ENCODE measurements around the gene ANG.
"Not testable (repeated sequence)": the region's sequence is repeated elsewhere in the genome, so short reads cannot be mapped to it uniquely, and the experiment has no call there.

The ANG gene

DNA sequence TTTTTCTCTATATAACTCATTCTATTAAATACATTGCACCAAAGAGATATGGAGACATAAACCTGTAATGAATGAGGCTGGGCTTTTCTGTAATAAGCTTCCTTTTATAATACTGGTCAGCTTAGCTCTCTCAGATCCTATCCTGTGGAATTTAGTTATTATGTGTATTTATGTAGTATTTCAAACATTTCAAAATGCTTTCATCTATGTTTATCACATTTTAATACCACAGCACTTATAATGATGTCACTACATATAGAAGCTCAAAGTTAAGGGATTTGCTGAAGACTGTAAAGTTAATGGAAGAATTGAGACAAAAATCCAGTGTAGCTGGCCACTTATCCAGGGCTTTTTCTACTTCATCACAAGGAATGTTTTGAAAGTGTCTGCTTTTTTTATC is 11.4 kb downstream of the ANG start:
- no peak for DNase-seq (ENCODE audit: low spot score)

DNA sequence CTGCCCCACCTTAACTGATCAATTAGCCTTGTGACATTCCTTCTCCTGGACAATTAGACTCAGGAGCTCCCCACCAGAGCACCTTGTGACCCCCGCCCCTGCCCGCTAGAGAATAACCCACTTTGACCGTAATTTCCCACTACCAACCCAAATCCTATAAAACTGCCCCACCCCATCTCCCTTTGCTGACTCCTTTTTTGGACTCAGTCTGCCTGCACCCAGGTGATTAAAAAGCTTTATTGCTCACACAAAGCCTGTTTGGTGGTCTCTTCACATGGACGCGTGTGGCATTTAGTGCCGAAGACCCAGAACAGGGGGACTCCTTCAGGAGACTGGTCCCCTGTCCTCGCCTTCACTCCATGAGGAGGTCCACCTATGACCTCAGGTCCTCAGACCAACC is 12.4 kb downstream of the ANG start:
- not testable (repeated sequence) for DNase-seq (ENCODE audit: low spot score)

DNA sequence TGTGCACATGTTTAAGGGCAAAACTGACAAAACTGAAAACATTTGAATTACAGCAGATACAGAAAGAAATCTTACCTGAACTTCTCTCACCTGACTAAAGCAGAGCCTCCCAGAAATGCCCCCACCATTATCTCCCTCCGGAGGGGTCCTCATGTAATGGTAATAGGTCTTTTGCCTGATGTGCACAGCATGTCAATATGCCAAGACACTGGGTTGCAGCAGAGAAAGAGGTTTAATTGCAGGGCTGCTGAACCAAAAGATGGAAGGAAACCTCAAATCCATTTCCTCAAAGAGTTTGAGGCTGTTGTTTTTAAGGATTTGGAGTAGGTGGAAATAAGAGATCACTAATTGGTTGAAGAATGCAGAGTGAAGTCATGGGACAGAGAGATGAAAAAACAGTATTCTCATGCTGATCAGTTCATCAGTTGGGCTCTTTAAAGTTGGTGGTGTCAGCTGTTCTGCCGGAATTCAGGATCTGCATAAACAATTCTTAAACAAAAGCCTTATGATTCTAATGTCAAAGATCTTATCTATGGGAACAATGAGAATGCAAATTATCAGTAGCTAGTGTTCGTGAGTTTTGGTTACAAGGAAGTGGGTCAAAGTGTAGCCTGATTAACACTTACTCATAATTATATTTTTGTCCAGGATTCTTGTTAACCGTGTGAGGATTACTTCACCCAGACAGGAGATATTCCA is 18.2 kb downstream of the ANG start:
- DNase-seq (ENCODE audit: low spot score): no peak

DNA sequence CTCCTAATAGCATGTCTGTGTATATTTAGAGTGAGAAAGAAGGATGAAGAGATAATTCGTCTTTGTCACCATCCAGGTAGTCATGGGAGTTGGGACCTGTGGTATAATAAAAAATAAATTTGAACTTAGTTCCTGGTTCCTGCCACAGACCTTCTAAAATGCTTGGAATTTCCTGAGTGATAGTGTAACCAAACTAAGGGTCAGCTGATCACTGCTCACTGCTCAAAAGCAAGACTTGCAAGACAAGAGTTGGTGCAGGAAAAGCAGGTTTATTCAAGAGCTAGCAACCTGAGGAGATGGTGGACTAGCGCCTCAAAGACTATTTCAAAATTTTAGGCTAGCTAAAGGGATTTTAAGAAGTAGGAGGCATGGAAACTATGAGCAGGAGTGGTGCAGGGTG is 19.1 kb downstream of the ANG start:
- DNase-seq (ENCODE audit: low spot score): no peak

GRCh38 chr14:20711261-20711660 is 22.7 kb downstream of the ANG start:
- DNase-seq (ENCODE audit: low spot score): no peak

DNA sequence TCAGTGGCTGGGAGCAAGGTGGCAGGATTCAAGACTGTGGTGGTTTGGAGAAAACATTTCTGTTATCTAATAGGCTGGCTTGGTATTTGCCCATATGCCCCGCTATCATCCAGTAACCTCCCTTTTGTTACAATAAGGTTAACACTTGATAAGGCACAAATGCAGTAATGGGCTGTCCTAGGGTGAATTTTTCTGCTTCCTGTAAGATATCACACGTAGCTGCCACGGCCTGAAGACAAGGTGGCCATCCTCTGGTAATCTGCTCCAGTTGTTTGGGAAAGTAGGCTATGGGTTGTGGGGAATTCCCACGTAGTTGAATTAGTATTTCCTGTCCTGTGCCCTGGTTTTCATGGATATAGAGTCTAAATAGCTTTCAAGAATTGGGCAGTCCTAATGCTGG is 23.1 kb downstream of the ANG start:
- no peak for DNase-seq (ENCODE audit: low spot score)

DNA sequence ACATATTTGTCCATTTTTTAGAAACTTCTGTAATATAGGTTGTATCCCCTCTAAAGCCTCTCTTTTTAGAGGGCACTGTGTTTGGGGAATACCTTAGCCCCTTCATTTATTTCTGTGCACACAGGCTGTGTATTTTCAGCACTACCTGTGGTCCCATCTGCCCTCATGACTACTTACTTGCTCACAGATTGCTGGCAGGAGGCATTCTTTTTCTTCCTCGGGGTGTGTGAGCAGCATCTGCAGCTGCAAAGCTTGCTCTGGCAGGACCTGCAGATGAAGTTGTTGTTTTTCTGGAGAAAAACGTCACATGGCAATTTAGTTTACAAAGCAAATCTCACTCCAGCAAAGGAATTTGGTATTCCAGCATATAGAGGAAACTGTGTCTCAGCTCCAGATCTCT is 24.3 kb downstream of the ANG start:
- no peak for DNase-seq (ENCODE audit: low spot score)

GRCh38 chr14:20714593-20715250 is 26.2 kb downstream of the ANG start:
- DNase-seq (ENCODE audit: low spot score): peak; percentile 37

- DNase-seq (ENCODE audit: low spot score): no peak
Measured at GRCh38 chr14:20719777-20720176, 31.2 kb downstream of the ANG start.

DNA sequence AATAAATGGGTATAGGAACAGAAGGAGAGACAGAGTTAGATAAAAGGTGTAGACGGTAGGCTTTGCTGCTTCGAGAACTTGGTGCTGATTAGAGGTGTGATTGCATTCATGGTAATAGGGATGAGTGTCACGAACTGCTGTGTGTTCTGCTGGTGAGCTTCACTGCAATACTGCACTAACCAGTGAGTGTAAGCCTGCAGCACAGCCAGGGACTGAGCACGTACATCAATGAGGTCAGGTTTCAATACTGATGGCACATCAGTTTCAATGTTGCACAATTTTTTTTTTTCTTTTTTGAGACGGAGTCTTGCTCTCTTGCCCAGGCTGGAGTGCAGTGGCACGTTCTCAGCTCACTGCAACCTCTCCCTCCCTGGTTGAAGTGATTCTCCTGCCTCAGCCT is 32.2 kb downstream of the ANG start:
- no peak for DNase-seq (ENCODE audit: low spot score)

DNA sequence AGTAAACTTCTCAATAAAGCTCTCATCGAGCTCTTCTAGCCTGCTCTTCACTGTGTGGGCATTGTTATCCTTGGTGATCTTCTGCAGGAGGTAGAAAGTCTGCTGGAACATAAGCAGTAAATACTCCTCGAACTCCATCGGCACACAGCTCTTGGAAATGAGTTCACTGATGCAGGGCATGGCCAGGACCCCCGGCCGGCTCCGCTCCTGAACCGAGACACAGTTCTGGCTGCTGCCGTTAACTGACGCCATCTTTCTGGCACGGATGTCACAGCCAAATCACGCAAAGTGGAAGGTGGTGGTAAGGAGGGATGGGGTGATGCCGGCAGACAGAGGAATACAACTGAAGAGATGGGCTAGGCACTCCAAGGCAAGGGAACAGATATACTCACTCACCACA is 33.5 kb downstream of the ANG start:
- DNase-seq (ENCODE audit: low spot score): no peak

DNA sequence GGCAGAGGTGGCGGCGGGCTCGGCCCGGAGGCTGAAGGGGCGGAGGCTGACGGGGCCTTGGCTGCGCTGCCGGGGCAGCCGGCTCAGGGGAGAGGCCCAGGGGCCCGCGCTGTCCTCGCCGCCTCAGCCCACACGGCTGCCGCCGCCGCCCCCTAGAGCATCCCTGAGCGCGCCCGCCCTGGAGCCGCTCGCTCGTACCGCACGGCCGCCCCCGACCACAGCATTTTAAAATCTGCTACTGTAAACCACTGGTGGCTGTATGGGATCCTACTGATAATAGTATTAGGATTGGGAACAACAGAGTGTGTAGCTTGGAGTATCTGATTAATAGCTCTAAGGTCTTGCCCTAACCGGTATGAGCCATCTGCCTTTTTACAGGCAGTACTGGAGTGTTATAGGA is 34.9 kb downstream of the ANG start:
- peak; percentile 9 for DNase-seq (ENCODE audit: low spot score)

DNA sequence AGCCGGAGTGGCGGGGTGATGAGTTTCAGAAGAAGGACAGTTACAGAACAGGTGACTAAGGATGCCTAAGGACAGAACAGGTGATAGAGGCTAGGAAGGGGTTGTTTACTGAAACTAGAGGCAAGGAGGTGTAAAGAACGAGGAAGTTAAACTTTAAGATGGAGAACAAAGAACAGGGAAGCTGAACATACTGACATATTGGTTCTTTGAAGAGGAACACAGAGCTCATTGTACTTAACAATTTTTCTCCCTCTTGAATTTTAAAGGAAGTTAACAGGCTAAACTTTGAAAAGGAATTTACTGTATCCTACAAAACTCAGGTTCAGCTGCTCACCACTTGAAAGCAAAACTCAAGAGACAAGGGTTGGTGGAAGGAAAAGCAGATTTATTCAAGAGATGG is 37.6 kb downstream of the ANG start:
- not testable (repeated sequence) for DNase-seq (ENCODE audit: low spot score)

DNA sequence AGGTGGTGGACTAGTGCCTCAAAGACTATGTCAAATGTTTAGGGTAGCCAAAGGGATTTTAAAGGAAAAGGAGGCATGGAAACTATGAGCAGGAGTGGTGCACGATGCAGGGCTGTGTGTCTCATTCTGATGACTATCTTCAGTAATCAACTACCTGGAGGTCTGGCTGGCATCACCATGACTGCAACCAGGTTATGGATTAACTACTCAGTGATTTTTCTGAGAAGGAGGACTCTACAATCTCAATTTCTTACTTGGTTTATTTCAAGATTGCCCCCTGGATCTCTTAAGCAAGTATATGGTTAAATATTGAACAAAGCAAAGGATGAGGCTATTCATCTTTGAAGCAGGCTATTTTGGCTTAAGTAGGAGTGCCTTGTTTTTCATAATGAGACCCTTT is 38.0 kb downstream of the ANG start:
- DNase-seq (ENCODE audit: low spot score): no peak

DNA sequence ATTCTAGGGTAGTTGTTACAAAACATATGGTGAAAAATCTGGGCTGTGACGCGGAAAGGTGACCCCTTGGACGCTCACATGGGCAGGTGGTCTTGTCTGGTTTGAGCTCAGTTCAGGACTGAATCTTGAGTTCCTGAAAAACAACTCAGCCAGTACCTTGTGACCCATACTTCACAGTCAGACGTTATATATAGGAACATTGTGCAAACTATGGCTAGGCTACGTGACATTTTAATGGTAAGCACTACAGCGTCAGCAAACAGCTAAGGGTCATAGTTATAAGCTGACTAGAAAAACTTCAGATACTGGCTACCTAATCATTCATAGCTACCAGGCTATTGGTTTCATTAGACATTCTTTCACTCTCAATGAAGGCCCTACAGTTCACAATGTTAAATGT is 42.3 kb downstream of the ANG start:
- no peak for DNase-seq (ENCODE audit: low spot score)

DNA sequence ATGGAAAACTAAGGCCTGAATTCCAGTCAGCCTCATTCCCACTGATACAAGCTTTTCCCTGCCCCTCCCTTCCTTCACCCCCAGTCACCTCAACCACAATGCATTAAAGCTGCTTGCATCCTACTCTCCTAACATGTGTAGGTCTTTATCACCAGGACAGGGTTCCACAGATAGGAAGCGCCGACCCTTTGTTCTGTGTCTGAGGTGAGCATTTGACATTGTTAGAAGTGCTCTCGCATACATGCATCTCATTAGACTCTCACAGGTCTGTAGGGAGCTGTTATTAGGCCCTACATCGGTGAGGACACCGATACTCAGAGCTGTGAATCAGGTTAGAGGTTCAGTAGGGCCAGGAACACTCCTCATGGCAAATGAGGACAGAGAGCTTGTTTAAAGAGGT is 43.9 kb downstream of the ANG start:
- DNase-seq (ENCODE audit: low spot score): no peak

DNA sequence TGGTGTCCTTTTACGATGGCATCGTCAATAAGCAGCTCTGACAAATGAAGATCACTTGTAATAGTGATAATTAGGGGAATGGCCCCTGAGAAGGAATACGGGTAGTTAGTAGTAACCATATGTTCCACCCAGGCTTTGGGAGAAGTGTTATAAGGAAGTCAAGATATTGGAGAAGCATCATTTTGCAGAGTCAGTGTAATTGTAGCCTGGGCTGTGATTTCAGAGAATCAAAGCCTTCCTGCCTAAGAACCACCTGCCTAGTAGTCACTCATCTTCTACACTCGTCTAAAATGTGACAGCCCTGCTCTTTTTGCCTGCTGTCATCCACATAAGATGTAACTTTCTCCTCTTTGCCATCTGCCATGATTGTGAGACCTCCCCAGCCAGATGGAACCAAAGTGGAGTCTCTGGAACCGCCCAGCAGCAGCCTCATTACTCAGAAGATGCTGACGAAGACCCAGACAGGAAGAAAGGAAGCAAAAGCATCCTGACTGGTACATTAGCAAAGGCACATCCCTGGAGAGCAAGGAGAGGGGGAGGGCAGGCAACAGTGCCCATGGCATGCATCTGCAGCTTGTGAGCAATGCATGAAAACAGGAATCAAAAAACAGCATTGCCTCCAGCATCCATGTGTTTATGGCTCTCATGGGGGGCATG is 44.5 kb downstream of the ANG start:
- DNase-seq (ENCODE audit: low spot score): no peak

- no peak for DNase-seq (ENCODE audit: low spot score)
Measured at GRCh38 chr14:20733684-20734429, 45.3 kb downstream of the ANG start.

DNA sequence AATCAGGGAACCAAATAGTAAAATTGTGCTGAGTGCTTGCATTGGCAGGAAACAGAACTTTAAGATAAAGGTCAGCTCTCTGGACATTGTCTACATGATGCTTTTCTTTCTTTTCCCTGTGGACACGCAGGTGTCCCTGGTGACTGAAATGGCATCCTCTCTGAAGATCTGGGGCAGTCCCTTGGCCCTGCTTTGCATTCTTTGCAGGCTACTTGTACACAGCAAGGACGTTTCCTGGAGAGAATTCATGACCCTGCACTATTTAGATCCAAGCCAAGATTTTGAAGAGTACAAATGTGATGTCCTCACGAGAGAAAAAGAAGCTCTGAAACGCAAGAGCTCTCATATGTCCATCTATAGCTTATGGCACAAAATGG is 45.9 kb downstream of the ANG start:
- DNase-seq (ENCODE audit: low spot score): no peak

- DNase-seq (ENCODE audit: low spot score): not testable (repeated sequence)
Measured at GRCh38 chr14:20738292-20738691, 49.7 kb downstream of the ANG start.

DNA sequence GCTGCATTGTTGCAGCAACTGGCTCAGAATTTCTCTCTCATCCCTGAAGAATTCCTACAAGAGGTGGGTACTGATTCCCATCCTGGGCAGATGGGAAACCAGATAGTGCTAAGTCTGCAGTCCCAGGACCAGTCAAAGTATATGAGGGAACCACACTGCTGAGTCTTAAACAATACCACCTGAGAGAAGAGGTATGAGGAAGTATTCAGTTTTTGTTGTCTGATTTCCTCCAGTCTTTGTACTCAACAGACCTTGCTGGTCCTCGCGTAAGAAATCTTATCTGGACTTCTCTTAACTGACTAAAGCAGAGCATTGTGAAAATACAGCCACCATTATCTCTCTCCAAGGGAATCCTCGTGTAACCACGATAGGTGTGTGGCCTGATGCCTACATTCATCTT is 53.6 kb downstream of the ANG start:
- DNase-seq (ENCODE audit: low spot score): no peak

- DNase-seq (ENCODE audit: low spot score): no peak
Measured at GRCh38 chr14:20743556-20743955, 55.0 kb downstream of the ANG start.

Data from COLO829 (cell line).